ENCODE data around the gene NMRK2.

- TF ChIP-seq POLR2A (IDR thresholded peaks at IDR 0.05; ENCODE audit: low read depth) (no peak), EP300 (IDR thresholded peaks at IDR 0.05) (no peak)
- TF ChIP-seq, protein P1, sequence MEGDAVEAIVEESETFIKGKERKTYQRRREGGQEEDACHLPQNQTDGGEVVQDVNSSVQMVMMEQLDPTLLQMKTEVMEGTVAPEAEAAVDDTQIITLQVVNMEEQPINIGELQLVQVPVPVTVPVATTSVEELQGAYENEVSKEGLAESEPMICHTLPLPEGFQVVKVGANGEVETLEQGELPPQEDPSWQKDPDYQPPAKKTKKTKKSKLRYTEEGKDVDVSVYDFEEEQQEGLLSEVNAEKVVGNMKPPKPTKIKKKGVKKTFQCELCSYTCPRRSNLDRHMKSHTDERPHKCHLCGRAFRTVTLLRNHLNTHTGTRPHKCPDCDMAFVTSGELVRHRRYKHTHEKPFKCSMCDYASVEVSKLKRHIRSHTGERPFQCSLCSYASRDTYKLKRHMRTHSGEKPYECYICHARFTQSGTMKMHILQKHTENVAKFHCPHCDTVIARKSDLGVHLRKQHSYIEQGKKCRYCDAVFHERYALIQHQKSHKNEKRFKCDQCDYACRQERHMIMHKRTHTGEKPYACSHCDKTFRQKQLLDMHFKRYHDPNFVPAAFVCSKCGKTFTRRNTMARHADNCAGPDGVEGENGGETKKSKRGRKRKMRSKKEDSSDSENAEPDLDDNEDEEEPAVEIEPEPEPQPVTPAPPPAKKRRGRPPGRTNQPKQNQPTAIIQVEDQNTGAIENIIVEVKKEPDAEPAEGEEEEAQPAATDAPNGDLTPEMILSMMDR (IDR thresholded peaks at IDR 0.05), result peak in 1 of 3 experiments; percentile 3
Measured at GRCh38 chr19:3977242-3978143, 44.6 kb downstream of the NMRK2 start.

All from esophagus muscularis mucosa (tissue), 4 donors.